ENCODE results near the gene PAK3. TPM values are rescaled to one million over a fixed set of nuclear protein-coding genes. Genes with fewer than 3 reads are reported as not detected.

PAK3 gene
- total and polyA plus RNA-seq, 4 experiments from 2014 or later: 1.00 to 1.5 (median 1.5) TPM

- ChIA-PET POLR2A (ENCODE audit: partially characterized antibody) (no interaction called here), CTCF (ENCODE audit: partially characterized antibody) (interaction anchor here (1.2 to 1.7 kb wide), 2 partner anchors 10 to 14 kb away, joined by 3 to 8 read pairs; no protein-coding TSS in a partner anchor)
- Histone ChIP-seq H3K9me3 (ENCODE audit: control insufficient read depth in 1 of 2, low read length in 2 of 2) (no peaks in the 10 kb centered on the region), H3K36me3 (ENCODE audit: insufficient read depth, low read length) (no peaks in the 10 kb centered on the region), H3K4me3 (ENCODE audit: low read length in 2 of 2) (no peak overlapping the region), H3K4me1 (ENCODE audit: insufficient read depth, low read length) (peaks cover 3% of the 10 kb centered on the region), H3K27ac (ENCODE audit: low read depth, low read length) (no peak overlapping the region), H3K27me3 (ENCODE audit: insufficient read depth, low read length) (no peaks in the 10 kb centered on the region)
- Mint-ChIP-seq H3K36me3 (no peaks in the 10 kb centered on the region), H3K4me3 (no peak overlapping the region), H3K27me3 (peaks cover 7 to 15% of the 10 kb centered on the region in 2 donors), H3K27ac (no peak overlapping the region), H3K9me3 (no peaks in the 10 kb centered on the region), H3K4me1 (peaks cover under 1 to 8% (median 4%) of the 10 kb centered on the region in 4 donors)
- intact Hi-C loops (cut with micrococcal nuclease): loop anchor here (10.0 kb wide), 1 partner anchor 236 kb away; no protein-coding TSS in a partner anchor
- DNase-seq: no peak
These were observed 5.5 kb upstream of the PAK3 start for GRCh38 chrX:111090458-111090857.

DNA sequence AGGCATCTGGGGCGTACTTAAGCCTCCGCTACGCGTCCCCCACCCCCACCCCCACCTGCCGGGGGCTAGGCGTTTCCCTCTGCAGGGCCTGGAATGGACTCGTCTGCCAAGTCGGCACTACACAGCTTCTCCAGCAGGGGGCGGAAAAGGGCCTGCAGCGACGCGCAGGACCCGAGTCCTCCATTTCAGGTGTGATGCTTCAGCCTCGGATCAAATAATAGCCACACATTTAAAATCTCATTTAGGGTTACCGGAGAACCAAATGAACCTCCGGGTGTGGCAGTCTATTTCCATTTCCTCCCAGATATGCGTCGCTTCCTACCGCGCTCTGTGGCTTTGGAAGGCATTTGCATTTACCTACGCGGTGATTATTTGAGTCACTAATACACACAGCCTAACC lies 2.9 kb downstream of the PAK3 start:
- ChIA-PET POLR2A (ENCODE audit: partially characterized antibody) (interaction anchor here (1.0 kb wide), 1 partner anchor 582 kb away, joined by 3 read pairs; the partner anchor contains the start of gene ALG13), CTCF (ENCODE audit: partially characterized antibody) (interaction anchor here (0.8 to 3.1 kb wide), 10 partner anchors 8 to 68 kb away, joined by 3 to 9 read pairs (median 4); no protein-coding TSS in a partner anchor)
- intact Hi-C loops (cut with micrococcal nuclease): loop anchor here (2.0 to 10.0 kb wide), 2 partner anchors 24 to 244 kb away; no protein-coding TSS in a partner anchor

GRCh38 chrX:111100191-111100590 lies 4.2 kb downstream of the PAK3 start:
- H3K27ac ChIP-seq (ENCODE audit: low read depth, low read length): no peak overlapping the region
- H3K4me3 ChIP-seq (ENCODE audit: low read length in 2 of 2): no peak overlapping the region
- H3K4me1 ChIP-seq (ENCODE audit: insufficient read depth, low read length): peaks cover 23% of the 10 kb centered on the region
- DNase-seq: peak in 4 of 5 donors; percentile 47 to 56 (median 52)
- intact Hi-C loops (cut with micrococcal nuclease): loop anchor here (1.0 kb wide), 1 partner anchor 650 kb away; no protein-coding TSS in a partner anchor
- no peaks in the 10 kb centered on the region for H3K9me3 ChIP-seq (ENCODE audit: control insufficient read depth in 1 of 2, low read length in 2 of 2)
- no peaks in the 10 kb centered on the region for H3K27me3 ChIP-seq (ENCODE audit: insufficient read depth, low read length)
- peak overlapping the region in 5 of 7 donors; percentile 53 to 95 (median 69) for H3K27ac Mint-ChIP-seq
- H3K4me1 Mint-ChIP-seq: peaks cover 18 to 37% (median 23%) of the 10 kb centered on the region in 4 donors
- H3K27me3 Mint-ChIP-seq: peaks cover 0 to 2% of the 10 kb centered on the region in 2 donors
- peaks cover 0 to 2% (median 0%) of the 10 kb centered on the region in 8 donors for H3K9me3 Mint-ChIP-seq
- H3K36me3 ChIP-seq (ENCODE audit: insufficient read depth, low read length): no peaks in the 10 kb centered on the region
- CTCF ChIA-PET (ENCODE audit: partially characterized antibody): interaction anchor here (0.6 to 3.1 kb wide), 12 partner anchors 9 to 200 kb away, joined by 3 to 16 read pairs (median 4); no protein-coding TSS in a partner anchor
- H3K4me3 Mint-ChIP-seq: peak overlapping the region in 2 of 8 donors; percentile 3 to 54
- POLR2A ChIA-PET (ENCODE audit: partially characterized antibody): no interaction called here
- H3K36me3 Mint-ChIP-seq: peaks cover 0 to 2% of the 10 kb centered on the region in 2 donors

More for the DNA sequence above, 2.9 kb downstream of the PAK3 start:
- H3K9me3 Mint-ChIP-seq: peaks cover 0 to 2% (median 0%) of the 10 kb centered on the region in 8 donors
- DNase-seq: peak; percentile 73 to 77 (median 75)
- Histone ChIP-seq H3K9me3 (ENCODE audit: control insufficient read depth in 1 of 2, low read length in 2 of 2) (no peaks in the 10 kb centered on the region), H3K27ac (ENCODE audit: low read depth, low read length) (peak overlapping the region; percentile 12), H3K36me3 (ENCODE audit: insufficient read depth, low read length) (no peaks in the 10 kb centered on the region), H3K27me3 (ENCODE audit: insufficient read depth, low read length) (no peaks in the 10 kb centered on the region), H3K4me1 (ENCODE audit: insufficient read depth, low read length) (peaks cover 23% of the 10 kb centered on the region), H3K4me3 (ENCODE audit: low read length in 2 of 2) (peak overlapping the region in 1 of 2 donors; percentile 1)
- H3K36me3 Mint-ChIP-seq: peaks cover 0 to 2% of the 10 kb centered on the region in 2 donors
- H3K4me3 Mint-ChIP-seq: peak overlapping the region; percentile 21 to 73 (median 60)
- H3K27me3 Mint-ChIP-seq: peaks cover 2% of the 10 kb centered on the region in 2 donors
- H3K27ac Mint-ChIP-seq: peak overlapping the region; percentile 69 to 95 (median 86)
- peaks cover 18 to 39% (median 26%) of the 10 kb centered on the region in 4 donors for H3K4me1 Mint-ChIP-seq

DNA sequence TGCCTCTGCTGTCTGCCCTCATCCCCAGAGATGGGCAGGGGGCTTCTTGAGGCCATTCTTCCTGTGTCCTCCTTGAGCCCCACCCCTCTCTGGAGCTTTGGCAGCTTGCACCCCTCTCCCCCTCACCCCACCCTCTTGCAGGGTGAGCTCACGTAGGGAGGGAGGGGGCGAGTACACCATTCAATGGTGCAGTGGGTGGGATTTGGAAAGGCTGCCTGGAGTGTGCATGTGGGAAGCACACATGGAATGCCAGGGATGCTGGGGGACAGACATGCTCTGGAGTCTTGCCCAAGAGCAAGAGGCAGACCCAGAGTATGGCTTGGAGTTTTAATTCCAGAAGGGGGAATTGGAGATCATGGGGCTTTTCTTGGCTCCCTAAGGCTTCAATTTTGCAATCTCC lies 5.6 kb downstream of the PAK3 start:
- no peak for DNase-seq
- Histone ChIP-seq H3K36me3 (ENCODE audit: insufficient read depth, low read length) (no peaks in the 10 kb centered on the region), H3K27ac (ENCODE audit: low read depth, low read length) (no peak overlapping the region), H3K4me1 (ENCODE audit: insufficient read depth, low read length) (peaks cover 19% of the 10 kb centered on the region), H3K4me3 (ENCODE audit: low read length in 2 of 2) (no peak overlapping the region), H3K9me3 (ENCODE audit: control insufficient read depth in 1 of 2, low read length in 2 of 2) (no peaks in the 10 kb centered on the region), H3K27me3 (ENCODE audit: insufficient read depth, low read length) (no peaks in the 10 kb centered on the region)
- H3K9me3 Mint-ChIP-seq: peaks cover 0 to 2% (median 0%) of the 10 kb centered on the region in 8 donors
- intact Hi-C loops (cut with micrococcal nuclease): no loop called here
- POLR2A ChIA-PET (ENCODE audit: partially characterized antibody): no interaction called here
- CTCF ChIA-PET (ENCODE audit: partially characterized antibody): interaction anchor here (3.1 kb wide), 1 partner anchor 10 kb away, joined by 8 read pairs; no protein-coding TSS in a partner anchor
- H3K4me3 Mint-ChIP-seq: no peak overlapping the region
- H3K27me3 Mint-ChIP-seq: no peaks in the 10 kb centered on the region
- peaks cover 14 to 28% (median 17%) of the 10 kb centered on the region in 4 donors for H3K4me1 Mint-ChIP-seq
- H3K27ac Mint-ChIP-seq: no peak overlapping the region
- H3K36me3 Mint-ChIP-seq: no peaks in the 10 kb centered on the region

GRCh38 chrX:111102636-111103035 lies 6.6 kb downstream of the PAK3 start:
- H3K4me1 Mint-ChIP-seq: peaks cover 10 to 24% (median 15%) of the 10 kb centered on the region in 4 donors
- no peak for DNase-seq
- Histone ChIP-seq H3K27me3 (ENCODE audit: insufficient read depth, low read length) (no peaks in the 10 kb centered on the region), H3K4me1 (ENCODE audit: insufficient read depth, low read length) (peaks cover 19% of the 10 kb centered on the region), H3K9me3 (ENCODE audit: control insufficient read depth in 1 of 2, low read length in 2 of 2) (no peaks in the 10 kb centered on the region), H3K27ac (ENCODE audit: low read depth, low read length) (no peak overlapping the region), H3K36me3 (ENCODE audit: insufficient read depth, low read length) (no peaks in the 10 kb centered on the region), H3K4me3 (ENCODE audit: low read length in 2 of 2) (no peak overlapping the region)
- H3K4me3 Mint-ChIP-seq: no peak overlapping the region
- no peaks in the 10 kb centered on the region for H3K36me3 Mint-ChIP-seq
- H3K27ac Mint-ChIP-seq: no peak overlapping the region
- POLR2A ChIA-PET (ENCODE audit: partially characterized antibody): no interaction called here
- H3K27me3 Mint-ChIP-seq: no peaks in the 10 kb centered on the region
- CTCF ChIA-PET (ENCODE audit: partially characterized antibody): interaction anchor here (1.0 kb wide), 1 partner anchor 109 kb away, joined by 3 read pairs; no protein-coding TSS in a partner anchor
- intact Hi-C loops (cut with micrococcal nuclease): no loop called here
- H3K9me3 Mint-ChIP-seq: peaks cover 0 to 2% (median 0%) of the 10 kb centered on the region in 8 donors

- ChIA-PET CTCF (ENCODE audit: partially characterized antibody) (interaction anchor here (1.0 kb wide), 1 partner anchor 109 kb away, joined by 3 read pairs; no protein-coding TSS in a partner anchor), POLR2A (ENCODE audit: partially characterized antibody) (no interaction called here)
- Histone ChIP-seq H3K36me3 (ENCODE audit: insufficient read depth, low read length) (no peaks in the 10 kb centered on the region), H3K4me3 (ENCODE audit: low read length in 2 of 2) (no peak overlapping the region), H3K27ac (ENCODE audit: low read depth, low read length) (no peak overlapping the region), H3K4me1 (ENCODE audit: insufficient read depth, low read length) (peaks cover 14% of the 10 kb centered on the region), H3K9me3 (ENCODE audit: control insufficient read depth in 1 of 2, low read length in 2 of 2) (no peaks in the 10 kb centered on the region), H3K27me3 (ENCODE audit: insufficient read depth, low read length) (no peaks in the 10 kb centered on the region)
- Mint-ChIP-seq H3K4me1 (peaks cover 5 to 18% (median 10%) of the 10 kb centered on the region in 4 donors), H3K27me3 (no peaks in the 10 kb centered on the region), H3K36me3 (no peaks in the 10 kb centered on the region), H3K9me3 (no peaks in the 10 kb centered on the region), H3K27ac (no peak overlapping the region), H3K4me3 (no peak overlapping the region)
- no peak for DNase-seq
- intact Hi-C loops (cut with micrococcal nuclease): no loop called here
These were observed 7.3 kb downstream of the PAK3 start for GRCh38 chrX:111103246-111103645.

DNA sequence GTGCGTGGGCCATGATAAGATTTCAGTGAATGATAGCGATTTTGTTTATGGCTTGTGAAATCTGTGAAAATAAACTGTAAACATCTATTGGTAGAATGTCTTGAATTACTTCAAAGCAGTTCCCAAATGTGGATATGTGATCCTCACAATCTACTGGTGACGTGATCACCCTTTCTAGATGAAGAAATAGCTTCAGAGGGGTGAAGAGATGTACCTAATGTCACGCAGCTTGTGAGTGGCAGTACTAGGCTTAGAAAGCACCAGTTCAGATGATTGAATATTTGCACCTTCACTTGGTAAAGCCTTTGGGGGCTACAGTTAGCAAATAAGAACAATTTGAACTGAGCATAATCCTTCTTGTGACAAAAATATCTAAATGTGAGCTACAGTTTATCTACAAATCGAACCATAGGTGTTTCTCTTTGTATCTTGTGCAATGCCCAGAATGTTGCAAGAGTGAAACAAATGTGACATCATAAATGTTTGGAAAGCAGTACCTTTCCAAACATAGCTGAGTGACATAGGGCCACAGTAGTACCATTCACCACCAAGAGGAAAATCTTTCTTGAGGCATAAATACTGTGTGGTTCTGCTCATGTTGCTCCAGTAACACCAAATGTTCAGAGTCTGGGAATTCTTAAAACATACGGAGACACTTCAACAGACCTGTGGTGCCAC lies 14.2 kb downstream of the PAK3 start:
- no peaks in the 10 kb centered on the region for H3K36me3 Mint-ChIP-seq
- no peak overlapping the region for H3K27ac Mint-ChIP-seq
- no peak overlapping the region for H3K4me3 Mint-ChIP-seq
- H3K27ac ChIP-seq (ENCODE audit: low read depth, low read length): no peak overlapping the region
- ChIA-PET POLR2A (ENCODE audit: partially characterized antibody) (no interaction called here), CTCF (ENCODE audit: partially characterized antibody) (interaction anchor here (1.6 to 1.7 kb wide), 2 partner anchors 10 to 12 kb away, joined by 4 to 8 read pairs; no protein-coding TSS in a partner anchor)
- no peaks in the 10 kb centered on the region for H3K27me3 ChIP-seq (ENCODE audit: insufficient read depth, low read length)
- intact Hi-C loops (cut with micrococcal nuclease): no loop called here
- H3K4me1 ChIP-seq (ENCODE audit: insufficient read depth, low read length): no peaks in the 10 kb centered on the region
- H3K9me3 Mint-ChIP-seq: no peaks in the 10 kb centered on the region
- no peak overlapping the region for H3K4me3 ChIP-seq (ENCODE audit: low read length in 2 of 2)
- DNase-seq: no peak
- H3K36me3 ChIP-seq (ENCODE audit: insufficient read depth, low read length): no peaks in the 10 kb centered on the region
- peaks cover 0 to 2% of the 10 kb centered on the region in 2 donors for H3K27me3 Mint-ChIP-seq
- H3K4me1 Mint-ChIP-seq: no peaks in the 10 kb centered on the region
- H3K9me3 ChIP-seq (ENCODE audit: control insufficient read depth in 1 of 2, low read length in 2 of 2): no peaks in the 10 kb centered on the region

Data from CD4-positive, alpha-beta memory T cell (primary cell).